Skeletal muscle cell (primary cell): ENCODE measurements around the gene ZC3H11A.
"Not testable (repeated sequence)": the region's sequence is repeated elsewhere in the genome, so short reads cannot be mapped to it uniquely, and the experiment has no call there.

Experiments
- DNase-seq: peaks from one replicate; pipeline ENCODE4 v3.0.0-alpha.2; 2010; ENCODE audit warnings: low read depth
- H3K4me3 ChIP-seq: 2 replicates; pipeline ENCODE4 v1.5.1; 2011; ENCODE audit warnings: low read depth, mild to moderate bottlenecking, control low read depth, low read length, moderate library complexity

ZC3H11A gene

GRCh38 chr1:203795441-203796235 lies at the start of gene ZC3H11A, which contains the start of gene ZBED6:
ZC3H11A (plus strand) TSS chr1:203795623; CDS start chr1:203817071, 21,448 bp downstream.
ZBED6 (plus strand) TSS chr1:203795623; CDS start chr1:203797523, 1,900 bp downstream.
- peak within 1 kb of the TSS; percentile 62 for H3K4me3 ChIP-seq
- peak; percentile 92 for DNase-seq

GRCh38 chr1:203746281-203746680 lies 49.1 kb upstream of the ZC3H11A start:
- DNase-seq = no peak

DNA sequence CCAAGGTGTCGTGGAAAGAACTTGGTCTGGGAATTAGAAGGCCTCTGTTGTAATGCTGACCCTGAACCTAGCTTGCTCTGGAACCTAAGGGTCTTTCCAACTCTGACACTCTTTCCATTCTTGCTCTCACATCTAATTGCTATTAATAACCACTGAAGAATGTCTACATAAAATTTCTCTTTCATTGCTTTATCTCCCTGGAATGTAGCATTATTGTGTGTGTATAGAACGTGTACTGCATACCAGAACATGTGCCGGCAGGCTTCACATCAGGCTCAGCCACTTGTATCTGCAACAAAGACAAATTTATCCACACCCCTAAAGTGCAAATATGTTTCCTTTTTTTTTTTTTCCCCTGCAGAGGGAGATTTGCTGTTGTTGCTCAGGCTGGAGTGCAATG lies 44.4 kb upstream of the ZC3H11A start:
- no peak for DNase-seq
- no peak overlapping the region for H3K4me3 ChIP-seq

More at GRCh38 chr1:203746281-203746680, 49.1 kb upstream of the ZC3H11A start:
- no peak overlapping the region for H3K4me3 ChIP-seq

DNA sequence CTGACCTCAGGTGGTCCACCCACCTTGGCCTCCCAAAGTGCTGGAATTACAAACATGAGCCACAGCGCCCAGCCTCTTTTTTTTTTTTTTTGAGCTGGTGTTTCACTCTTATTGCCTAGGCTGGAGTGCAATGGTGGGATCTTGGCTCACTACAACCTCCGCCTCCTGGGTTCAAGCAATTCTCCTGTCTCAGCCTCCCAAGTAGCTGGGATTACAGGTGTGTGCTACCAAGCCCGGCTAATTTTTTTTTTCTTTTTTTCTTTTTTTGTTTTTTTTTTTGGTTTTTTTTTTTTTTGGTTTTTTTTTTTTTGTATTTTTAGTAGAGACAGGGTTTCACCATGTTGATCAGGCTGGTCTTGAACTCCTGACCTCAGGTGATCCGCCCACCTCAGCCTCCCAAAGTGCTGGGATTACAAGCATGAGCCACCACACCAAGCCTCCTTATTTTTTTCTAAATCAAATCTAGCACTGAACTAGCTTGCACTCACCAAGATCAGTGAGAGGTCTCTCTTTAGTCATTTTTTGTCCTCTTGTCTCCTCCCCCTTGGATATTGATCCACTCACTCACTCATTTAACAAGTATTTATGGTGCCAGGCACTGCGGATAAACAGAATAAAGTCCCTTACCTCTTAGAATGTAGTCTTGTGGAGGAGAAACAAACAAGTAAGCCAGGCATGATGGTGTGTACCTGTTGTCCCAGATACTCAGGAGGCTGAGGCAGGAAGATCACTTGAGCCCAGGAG lies 43.6 kb upstream of the ZC3H11A start:
- not testable (repeated sequence) for DNase-seq, H3K4me3 ChIP-seq

DNA sequence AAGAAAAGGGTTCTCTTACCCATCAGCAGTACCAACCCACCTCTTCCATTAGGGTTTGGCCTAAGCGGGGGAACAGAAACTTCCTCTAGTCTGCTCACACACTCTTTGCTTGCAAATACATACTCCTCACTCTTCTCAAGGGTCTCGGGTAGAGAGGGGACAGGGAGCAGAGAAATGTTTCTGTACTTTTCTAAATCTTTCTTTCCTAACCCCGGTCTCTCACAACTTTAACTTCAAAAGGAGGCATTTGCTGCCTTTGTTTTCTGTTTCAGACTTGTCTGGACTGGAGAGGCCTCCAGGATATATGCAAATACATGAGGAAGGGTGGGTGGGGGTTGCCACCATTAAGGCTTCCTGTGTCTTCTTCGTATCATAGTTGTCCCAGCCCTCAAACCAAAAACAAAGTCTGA lies 41.0 kb upstream of the ZC3H11A start:
- DNase-seq = no peak
- H3K4me3 ChIP-seq = no peak overlapping the region

DNA sequence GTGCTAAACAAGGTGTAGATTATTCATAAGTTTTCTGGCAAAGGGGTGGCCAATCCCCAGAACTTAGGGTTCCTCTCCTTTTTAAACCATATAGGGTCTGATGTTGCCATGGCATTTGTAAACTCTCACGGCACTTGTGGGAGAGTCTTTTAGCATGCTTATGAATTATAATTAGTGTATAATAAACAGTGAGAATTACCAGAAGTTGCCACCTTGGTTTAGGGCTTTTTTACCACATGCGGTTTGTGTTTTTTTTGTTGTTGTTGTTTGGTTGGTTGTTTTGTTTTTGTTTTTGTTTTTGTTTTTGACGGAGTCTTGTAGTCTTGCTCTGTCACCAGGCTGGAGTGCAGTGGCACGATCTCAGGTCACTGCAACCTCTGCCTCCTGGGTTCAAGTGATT lies 39.4 kb upstream of the ZC3H11A start:
- H3K4me3 ChIP-seq = no peak overlapping the region
- DNase-seq = no peak

- not testable (repeated sequence) for H3K4me3 ChIP-seq, DNase-seq
Measured at GRCh38 chr1:203758749-203759148, 36.7 kb upstream of the ZC3H11A start.

GRCh38 chr1:203760506-203760905 lies 34.9 kb upstream of the ZC3H11A start:
- no peak overlapping the region for H3K4me3 ChIP-seq
- no peak for DNase-seq

GRCh38 chr1:203761958-203762357 lies 33.5 kb upstream of the ZC3H11A start:
- DNase-seq, H3K4me3 ChIP-seq: not testable (repeated sequence)

- no peak for DNase-seq
- H3K4me3 ChIP-seq = no peak overlapping the region
Measured at GRCh38 chr1:203763505-203763904, 31.9 kb upstream of the ZC3H11A start.

GRCh38 chr1:203764105-203765028 lies 31.1 kb upstream of the ZC3H11A start:
- H3K4me3 ChIP-seq = no peak overlapping the region
- DNase-seq = no peak

DNA sequence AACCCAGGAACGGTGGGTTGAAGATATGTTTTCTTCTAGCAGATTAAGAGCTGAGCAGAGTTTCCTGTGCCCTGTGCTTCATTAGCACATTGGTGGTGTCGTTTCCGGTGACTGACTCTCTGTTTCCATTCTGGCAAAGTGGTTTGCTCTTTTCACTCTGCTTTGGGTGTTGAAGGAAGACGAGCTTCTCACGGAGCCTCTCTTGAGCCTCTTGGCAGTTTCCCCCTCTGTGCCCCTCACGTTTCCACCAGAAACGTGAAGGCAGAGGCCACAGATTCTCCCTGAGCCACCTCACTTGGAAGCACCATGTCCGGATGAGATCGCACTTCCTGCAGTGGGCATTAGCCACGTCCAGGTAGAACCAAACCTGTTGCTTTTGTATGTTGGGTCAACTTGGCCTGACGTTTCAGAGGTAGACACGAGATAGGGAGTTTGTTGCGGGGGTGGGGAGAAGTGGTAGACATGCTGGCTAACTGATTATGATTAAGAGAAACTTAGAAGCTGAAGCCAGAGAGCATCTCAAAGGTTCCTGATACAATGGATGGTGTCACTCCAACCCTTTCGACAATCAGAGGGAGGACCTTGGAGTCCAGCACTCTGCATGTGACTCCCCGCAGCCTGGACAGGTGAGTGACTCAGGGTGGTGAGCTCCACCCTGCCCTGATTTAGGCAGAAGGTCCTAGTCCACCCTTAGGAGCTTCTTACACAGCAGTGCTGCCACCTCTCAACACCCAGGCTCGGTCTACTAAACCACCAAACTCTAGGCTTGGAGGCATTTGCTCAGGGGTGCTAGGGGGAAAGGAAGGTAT lies 30.2 kb upstream of the ZC3H11A start, which contains the start of gene LAX1:
LAX1 (plus strand) TSS at position 155 of the 809 bp plus-strand sequence; CDS start at position 538, 383 bp downstream.
- no peak for DNase-seq
- no peak within 1 kb of the TSS for H3K4me3 ChIP-seq

DNA sequence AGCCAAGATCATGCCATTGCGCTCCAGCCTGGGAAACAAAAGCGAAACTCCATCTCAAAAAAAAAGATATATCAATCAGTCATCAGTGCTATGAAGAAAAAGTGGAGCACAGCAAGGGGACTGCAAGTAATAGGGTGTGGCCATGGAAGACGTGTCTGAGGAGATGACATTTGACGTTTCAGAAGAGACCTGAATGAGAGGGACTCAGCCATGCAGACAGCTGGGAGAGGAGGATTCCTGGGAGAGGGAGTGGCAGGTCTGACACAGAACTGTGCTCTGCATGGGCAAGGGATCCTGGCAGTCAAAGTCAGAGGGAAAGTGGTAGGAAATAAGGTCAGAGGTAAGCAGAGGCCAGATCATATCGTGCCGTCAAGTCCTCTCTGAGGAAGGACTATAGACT lies 27.2 kb upstream of the ZC3H11A start:
- no peak overlapping the region for H3K4me3 ChIP-seq
- no peak for DNase-seq

DNA sequence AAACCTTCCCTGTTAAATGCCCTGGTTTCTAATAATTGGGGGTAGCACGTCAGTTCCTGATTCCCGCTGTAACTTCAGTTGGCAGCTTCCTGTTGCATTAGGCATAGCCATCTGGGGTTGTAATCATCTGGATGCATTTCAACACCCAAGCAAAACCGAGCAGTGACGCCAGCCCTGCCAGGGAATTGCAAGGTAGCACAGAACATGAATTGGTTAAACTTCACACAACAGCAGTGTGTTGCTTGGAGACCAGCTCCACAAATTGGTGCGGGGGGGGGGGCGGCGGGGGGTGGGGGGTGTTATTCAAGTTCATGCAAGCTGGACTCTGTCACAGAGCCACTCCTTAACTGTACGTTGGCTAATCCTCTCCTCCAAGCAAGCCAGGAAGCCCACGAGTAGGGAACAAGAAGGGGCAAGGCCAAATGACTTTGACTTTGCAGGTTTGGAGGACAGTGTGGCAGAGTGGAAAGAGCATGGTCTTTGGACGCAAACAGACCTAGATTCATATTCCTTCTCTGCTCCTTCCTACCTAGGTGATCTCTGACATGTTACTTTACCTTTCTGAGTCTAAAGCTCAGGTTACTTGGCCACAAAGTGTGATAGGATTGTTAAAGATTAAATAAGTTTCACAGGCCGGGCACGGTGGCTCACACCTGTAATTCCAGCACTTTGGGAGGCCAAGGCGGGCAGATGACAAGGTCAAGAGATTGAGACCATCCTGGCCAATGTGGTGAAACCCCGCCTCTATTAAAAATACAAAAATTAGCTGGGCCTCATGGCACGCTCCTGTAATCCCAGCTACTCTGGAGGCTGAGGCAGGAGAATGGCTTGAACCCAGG lies 25.7 kb upstream of the ZC3H11A start:
- peak; percentile 84 for DNase-seq
- H3K4me3 ChIP-seq = no peak overlapping the region

- no peak overlapping the region for H3K4me3 ChIP-seq
- no peak for DNase-seq
Measured at GRCh38 chr1:203771901-203772301, 23.5 kb upstream of the ZC3H11A start.

DNA sequence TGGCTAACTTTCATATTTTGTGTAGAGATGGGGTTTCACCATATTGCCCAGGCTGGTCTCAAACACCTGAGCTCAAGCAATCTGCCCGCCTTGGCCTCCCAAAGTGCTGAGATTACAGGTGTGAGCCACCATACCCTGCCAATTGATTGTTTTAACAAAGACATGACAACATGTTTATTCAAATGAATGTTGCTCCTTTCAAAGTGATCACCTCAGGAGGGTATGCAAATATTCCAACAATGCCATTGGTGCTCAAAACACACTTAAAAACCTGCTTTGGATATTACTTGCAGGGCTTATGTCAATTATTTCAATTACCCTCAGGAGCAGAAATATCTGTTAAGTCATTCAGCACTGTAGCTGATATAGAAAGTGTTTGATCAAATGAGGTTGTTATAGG lies 22.6 kb upstream of the ZC3H11A start:
- DNase-seq = no peak
- H3K4me3 ChIP-seq = no peak overlapping the region

GRCh38 chr1:203776636-203777035 lies 18.8 kb upstream of the ZC3H11A start:
- DNase-seq = no peak
- no peak overlapping the region for H3K4me3 ChIP-seq

GRCh38 chr1:203777596-203777995 lies 17.8 kb upstream of the ZC3H11A start:
- no peak overlapping the region for H3K4me3 ChIP-seq
- DNase-seq = no peak
